ENCODE measurements around the gene PFDN6. TPM values are rescaled to one million over a fixed set of nuclear protein-coding genes. Genes with fewer than 3 reads are reported as not detected.

Gene PFDN6
- total and polyA plus RNA-seq, 2 experiments from 2014 or later = 56.1 to 62.2 TPM

- TF ChIP-seq ZNF462 (CRISPR knock-in tag; IDR thresholded peaks at IDR 0.05) = no peak
- TF ChIP-seq CTCF (conservative IDR thresholded peaks at IDR 0.05; ENCODE audit: low read depth in 2 of 2) = no peak
- TF ChIP-seq JUNB (IDR thresholded peaks at IDR 0.05; ENCODE audit: unreplicated experiment) = no peak
- no peak for TF ChIP-seq ETS1 (IDR thresholded peaks at IDR 0.05)
- TF ChIP-seq EZH2 (IDR thresholded peaks at IDR 0.05; ENCODE audit: low read depth, unreplicated experiment) = no peak
- TF ChIP-seq EZH2phosphoT487 (IDR thresholded peaks at IDR 0.05; ENCODE audit: unreplicated experiment) = no peak
- TF ChIP-seq STAT1 (IDR thresholded peaks at IDR 0.05; ENCODE audit: unreplicated experiment) = no peak
Measured at GRCh38 chr6:33321227-33321626, 31.8 kb downstream of the PFDN6 start (continued).
